ENCODE results near the gene NLRP9.

The NLRP9 gene

GRCh38 chr19:55689411-55690108 is 48.6 kb downstream of the NLRP9 start:
- DNase-seq = no peak

DNA sequence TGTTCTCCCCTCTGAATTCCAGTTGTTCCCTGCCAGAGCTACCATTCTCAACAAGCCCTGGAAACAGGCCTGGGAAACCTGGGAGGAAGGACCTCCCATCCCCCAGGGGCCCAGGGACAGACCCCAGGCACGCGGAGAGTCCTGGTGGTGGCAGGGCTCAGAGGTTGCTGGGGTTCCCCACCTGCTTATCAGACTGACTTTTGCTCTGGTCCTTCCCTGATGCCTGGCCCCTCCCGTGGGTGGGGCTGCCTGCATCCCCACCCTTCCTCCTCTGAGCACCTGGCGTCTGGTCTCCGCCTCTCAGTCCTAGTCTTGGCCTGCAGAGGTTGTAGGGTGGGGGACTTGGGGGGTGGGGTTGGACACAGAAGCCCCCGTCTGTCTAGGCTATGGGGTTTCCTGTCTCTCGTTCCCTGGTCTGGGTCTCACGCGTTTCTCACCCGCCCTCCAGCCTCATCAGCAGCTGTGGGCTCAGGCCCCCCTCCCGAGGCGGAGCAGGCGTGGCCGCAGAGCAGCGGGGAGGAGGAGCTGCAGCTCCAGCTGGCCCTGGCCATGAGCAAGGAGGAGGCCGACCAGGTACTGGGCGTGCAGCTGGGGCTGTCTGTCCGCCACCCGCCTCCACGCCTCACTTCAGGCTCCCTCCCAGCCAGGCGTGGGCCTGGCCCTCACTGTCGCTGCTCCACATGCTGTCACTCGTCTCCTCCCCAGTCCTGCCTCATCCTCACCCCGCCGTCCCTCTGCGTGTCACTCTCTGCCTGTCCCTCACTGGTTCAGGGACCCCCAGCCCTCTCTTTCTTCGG is 49.6 kb downstream of the NLRP9 start:
- DNase-seq = peak in 23 of 58 donors; percentile 5 to 67 (median 25)

GRCh38 chr19:55687281-55688201 is 50.7 kb downstream of the NLRP9 start:
- no peak for DNase-seq

DNA sequence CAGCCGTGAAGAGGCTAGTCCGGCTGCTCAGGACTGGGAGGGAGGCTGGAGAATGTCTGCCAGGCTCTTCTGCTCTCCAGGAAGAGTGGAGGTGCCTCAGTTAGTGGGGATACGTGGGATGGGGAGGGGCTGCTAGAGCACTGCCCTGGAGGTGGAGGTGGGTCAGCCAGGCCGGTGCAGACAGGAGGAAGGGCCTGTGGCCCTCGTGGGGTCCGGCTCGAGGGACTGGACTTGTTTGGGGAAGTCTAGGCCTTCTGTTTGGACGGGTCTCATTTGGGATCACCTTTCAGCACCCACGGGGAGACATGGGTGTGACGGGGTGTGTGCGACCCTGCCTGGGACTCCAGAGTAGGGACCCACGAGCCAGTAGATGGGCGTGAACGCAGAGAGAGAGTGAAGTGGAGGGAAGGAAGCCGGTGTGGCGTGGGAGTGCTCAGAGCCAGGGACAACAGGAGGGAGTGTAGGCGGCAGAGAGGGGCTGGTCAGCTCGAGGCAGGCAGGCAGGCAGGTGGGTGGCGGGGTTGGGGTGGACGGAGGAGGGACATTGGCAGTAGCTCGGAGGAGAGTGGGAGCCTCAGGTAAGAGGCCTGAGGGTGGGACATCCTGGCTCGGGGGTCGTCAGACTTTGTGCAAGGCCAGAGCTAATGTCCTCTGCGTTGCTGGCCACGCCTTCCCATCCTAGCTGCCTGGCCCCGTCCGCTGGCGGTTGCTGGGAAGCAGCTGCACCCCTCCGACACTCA is 51.7 kb downstream of the NLRP9 start:
- DNase-seq = peak in 1 of 58 donors; percentile 6

GRCh38 chr19:55685776-55686175 is 52.4 kb downstream of the NLRP9 start:
- no peak for DNase-seq

DNA sequence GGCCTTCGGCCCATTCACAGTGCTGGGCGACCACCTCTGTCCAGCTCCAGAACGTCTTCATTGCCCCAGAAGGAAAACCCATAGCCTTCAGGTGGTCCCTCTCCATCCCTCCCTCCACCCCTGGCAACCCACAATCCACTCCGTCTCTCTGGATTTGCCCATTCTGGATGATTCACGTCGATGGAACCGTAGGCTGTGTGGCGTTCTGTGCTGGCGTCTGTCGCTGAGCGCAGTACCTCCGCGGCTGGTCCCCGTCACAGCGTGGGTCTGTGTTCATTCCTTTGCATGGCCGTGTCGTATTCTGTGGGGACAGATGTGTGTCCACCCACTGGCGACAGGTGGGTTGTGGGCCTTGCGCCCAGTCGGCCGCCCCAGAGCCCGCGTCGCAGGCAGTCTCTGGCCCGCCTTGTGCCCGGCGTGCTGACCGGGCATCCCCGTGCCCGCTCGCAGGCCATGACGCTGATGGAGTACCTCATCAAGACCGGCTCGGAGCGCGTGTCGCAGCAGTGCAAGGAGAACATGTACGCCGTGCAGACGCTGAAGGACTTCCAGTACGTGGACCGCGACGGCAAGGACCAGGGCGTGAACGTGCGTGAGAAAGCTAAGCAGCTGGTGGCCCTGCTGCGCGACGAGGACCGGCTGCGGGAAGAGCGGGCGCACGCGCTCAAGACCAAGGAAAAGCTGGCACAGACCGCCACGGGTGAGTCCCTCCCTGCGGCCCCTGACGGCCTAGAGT is 53.1 kb downstream of the NLRP9 start:
- DNase-seq = no peak

- DNase-seq = no peak
Measured at GRCh38 chr19:55683449-55684261, 54.5 kb downstream of the NLRP9 start.

GRCh38 chr19:55681131-55682092 is 56.8 kb downstream of the NLRP9 start:
- DNase-seq = no peak

- no peak for DNase-seq
Measured at GRCh38 chr19:55680339-55681130, 57.7 kb downstream of the NLRP9 start.

DNA sequence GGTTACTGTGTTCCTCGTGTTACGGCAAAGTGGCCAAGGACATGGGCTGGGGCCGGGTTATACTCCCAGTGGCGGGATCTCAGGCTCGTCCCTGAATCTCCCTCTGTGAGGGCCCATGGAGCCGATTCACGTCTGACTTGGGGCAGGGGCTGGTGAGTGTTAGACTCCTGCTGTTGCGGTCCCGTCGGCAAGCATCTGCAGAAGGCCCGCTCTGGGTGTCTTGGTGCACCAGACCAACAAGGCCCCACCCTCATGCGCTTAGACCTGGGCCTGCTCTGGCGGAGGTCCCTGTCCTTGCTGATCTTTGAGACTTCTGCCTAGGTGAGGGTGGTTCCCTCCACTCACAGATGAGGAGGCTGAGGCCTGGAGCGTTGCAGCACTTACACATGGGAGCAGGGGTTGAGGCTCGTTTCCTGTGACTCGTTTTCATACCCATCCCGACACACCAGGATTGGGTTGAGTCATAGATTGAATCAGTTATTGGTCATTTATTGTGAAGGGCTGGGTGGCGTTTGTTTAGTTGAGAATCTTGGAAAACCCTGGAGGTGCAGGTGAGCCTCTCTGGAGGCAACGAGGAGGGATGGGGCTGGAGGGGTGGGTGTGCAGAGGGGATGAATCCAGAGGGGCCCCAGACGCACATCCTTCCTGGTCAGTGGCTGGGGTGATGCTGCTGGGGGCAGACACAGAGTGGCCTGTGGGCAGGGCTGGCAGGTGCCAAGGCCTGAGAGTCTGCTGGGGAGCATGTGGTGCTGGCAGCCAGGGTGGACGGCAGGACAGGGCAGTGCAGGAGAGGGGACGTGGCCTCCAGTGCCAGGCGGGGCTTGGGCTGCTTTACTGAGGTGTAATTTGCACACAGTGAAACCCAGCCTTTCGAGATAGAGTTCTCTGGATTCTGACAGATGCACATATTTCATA is 58.6 kb downstream of the NLRP9 start:
- no peak for DNase-seq

DNA sequence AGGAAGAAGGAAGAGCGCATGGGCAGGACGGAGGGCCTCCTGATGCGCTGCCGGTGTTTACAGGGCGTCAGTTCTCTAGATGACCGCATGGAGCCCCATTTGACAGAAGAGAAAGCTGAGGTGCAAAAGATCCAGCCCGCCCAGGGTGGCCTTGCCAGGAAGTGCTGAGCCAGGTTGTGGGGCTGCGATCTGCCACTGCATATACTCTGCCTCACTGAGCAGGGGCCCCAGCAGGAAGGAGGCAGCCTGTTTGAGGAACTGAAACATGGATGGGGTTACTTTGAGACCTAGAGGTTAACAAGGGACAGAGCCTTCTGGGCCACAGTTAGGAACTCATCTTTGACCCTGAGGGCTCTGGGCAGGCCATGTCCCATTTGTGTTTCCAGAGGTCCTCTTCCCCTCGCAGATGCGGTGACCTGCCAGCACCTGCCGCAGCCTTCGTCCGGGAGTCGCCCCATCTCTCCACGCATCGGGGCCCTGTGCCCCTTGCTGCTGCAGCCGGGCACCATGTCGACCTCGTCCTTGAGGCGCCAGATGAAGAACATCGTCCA is 60.0 kb downstream of the NLRP9 start:
- peak in 17 of 58 donors; percentile 8 to 39 (median 19) for DNase-seq

- no peak for DNase-seq
Measured at GRCh38 chr19:55677572-55678028, 60.6 kb downstream of the NLRP9 start.

GRCh38 chr19:55676889-55677505 is 61.2 kb downstream of the NLRP9 start:
- DNase-seq = no peak

DNA sequence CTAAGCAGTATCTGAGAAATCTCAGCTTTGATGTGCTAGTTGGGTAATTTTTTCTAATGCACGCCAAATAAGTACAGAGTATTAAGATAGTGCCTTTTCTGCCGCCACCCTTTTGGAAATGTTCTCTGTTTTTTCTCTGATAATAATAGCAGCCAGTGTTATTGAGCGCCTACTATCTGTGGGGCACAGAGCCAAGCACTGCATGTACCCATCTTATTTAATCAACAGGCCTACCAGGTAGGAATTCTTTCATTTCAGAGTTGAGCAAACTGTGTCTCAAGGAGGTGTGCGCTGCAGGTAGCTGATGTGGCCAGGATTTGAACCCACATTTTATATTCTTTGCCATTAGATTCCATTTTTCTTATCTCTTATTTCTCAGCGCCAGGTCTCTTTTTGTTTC is 61.8 kb downstream of the NLRP9 start:
- DNase-seq = no peak
